NCI-H187 treated with DMSO at 0.1 percent for 48 hours (cell line): Measurements from ENCODE around the gene SGTA.
"Not testable (repeated sequence)": the region's sequence is repeated elsewhere in the genome, so short reads cannot be mapped to it uniquely, and the experiment has no call there.

Experiments
- DNase-seq: peaks from one replicate; lab custom pipeline; 2025; lab: John Stamatoyannopoulos, UW

Gene SGTA

DNA sequence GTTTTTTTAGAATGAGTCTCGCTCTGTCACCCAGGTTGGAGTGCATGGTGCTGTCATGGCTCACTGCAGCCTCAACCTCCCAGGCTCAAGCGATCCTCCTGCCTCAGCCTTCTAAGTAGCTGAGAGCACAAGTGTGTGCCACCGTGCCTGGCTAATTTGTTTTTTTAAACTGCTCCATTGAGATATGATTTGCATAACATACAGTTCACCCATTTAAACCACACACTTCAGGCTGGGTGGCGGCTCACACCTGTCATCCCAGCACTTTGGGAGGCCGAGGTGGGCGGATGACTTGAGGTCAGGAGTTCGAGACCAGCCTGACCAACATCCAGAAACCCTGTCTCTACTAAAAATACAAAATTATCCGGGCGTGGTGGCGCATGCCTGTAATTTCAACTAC, 9.6 kb upstream of the SGTA start:
- DNase-seq, result not testable (repeated sequence)

DNA sequence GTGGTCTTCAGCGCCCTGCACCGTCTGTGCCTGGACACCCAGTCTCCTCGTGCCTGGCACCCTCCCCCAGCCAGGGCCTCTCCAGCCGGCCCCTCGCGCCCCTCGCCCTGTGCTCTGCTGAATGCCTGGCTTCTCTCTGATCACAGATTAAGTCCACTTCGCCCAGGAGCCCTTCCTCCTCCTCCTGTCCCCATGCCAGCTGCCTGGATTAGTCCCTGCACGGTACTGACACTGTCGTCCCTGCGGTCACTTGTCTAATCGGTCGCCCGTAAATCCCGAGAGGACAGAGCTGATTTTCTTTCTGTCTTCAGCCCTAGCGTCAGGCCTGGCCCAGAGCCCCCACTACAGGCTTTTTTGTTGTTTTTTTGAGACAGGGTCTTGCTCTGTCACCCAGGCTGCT, 8.8 kb upstream of the SGTA start:
- DNase-seq, result no peak

DNA sequence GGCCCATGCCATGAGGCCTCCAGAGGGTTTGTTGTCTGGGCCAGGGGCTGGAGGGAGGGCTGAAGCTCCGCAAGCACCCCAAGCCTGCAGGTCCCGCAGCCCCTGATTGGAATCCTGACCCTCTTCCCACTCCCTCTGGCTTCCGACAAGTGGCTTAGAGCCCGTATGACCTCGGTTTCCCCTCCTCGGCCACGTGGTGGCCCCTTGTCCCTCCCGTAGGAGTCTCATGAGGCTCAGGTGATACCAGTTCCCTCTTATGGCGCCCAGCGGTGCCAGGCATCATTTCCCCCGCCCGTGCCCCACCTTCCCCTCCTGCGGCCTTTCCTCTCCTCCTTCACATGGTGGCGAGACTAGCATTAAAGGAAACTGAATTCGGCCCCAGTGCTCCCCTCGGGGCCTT, 8.4 kb upstream of the SGTA start:
- no peak for DNase-seq

DNA sequence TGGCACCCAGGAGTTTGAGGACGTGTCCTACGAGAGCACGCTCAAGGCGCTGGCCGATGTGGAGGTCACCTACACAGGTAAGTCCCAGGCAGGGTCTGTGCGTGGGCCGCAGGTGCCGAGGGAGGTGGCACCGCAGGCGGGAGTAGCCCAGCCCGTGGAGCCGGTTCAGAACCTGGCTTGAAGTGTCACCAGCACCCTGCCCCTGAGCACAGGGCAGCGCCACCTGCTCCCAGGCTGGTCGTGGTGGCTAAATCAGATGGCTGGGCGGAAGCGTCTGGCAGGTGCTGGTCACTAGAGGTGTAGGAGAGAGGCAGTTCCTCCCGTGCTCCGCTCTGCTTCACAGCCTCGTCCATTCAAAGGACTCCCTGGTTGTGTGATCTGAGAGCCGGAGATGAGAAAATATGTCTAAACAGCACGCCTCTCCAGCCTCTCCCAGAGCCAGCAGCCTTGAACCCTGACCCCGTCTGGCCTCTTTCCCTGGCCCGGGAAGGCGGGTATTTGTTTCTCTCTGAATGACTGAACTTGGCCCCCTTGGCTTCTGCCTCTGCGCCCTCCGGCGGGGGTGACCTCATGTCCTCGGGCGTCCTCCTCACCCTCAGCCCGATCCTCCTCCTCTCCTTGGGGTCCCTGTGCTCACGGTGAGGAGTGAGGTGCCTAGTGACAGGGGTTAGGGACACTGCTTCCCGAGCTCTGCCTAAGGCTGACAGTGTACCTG, 7.6 kb upstream of the SGTA start:
- DNase-seq, result no peak

DNA sequence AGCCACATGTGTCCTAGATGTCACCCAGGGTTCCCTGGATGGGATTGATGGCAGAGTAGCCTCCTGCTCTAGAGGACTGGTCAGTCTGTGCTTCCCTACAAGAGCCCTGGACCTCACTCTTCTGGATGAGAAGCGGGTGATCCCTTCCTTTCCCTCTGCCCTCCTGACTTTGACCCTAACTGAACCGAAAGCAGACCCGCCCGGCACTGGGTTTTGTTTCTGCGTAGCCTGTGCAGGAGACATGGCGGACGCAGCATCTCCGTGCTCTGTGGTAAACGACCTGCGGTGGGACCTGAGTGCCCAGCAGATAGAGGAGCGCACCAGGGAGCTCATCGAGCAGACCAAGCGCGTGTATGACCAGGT, 7.1 kb upstream of the SGTA start:
- no peak for DNase-seq

DNA sequence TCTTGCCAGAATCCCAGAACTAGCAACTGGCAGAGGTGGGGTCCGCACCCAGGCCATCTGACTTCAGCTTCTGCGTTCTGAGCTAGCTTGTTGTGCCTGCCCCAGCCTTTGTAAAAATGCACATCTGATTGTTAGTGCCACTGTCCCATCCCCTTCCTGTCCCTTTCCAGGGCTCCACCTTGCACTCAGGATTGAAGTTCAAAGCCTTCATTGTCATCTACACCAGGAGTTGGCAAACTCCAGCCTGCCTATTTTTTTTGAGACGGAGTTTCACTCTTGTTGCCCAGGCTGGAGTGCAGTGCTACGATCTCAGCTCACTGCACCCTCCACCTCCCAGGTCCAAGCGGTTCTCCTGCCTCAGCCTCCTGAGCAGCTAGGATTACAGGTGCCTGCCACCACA, 5.2 kb upstream of the SGTA start:
- DNase-seq, result no peak

DNA sequence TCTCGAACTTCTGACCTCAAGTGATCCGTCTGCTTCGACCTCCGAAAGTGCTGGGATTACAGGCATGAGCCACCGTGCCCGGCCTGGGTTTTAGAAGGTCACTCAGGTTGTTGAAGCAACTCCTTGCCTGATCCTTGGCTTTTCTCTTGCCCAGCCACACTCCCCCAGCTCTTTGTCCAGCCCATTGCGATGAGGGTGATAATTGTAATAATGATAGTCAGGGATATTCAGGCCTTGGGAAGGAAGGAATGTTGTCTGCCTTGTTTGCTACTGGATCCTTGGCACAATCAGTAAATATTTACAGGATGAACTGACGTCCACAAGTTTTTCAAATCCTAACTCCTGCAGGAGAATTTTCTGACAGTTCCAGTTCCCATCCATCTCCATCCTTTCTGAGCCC, 4.0 kb upstream of the SGTA start:
- DNase-seq, result no peak

DNA sequence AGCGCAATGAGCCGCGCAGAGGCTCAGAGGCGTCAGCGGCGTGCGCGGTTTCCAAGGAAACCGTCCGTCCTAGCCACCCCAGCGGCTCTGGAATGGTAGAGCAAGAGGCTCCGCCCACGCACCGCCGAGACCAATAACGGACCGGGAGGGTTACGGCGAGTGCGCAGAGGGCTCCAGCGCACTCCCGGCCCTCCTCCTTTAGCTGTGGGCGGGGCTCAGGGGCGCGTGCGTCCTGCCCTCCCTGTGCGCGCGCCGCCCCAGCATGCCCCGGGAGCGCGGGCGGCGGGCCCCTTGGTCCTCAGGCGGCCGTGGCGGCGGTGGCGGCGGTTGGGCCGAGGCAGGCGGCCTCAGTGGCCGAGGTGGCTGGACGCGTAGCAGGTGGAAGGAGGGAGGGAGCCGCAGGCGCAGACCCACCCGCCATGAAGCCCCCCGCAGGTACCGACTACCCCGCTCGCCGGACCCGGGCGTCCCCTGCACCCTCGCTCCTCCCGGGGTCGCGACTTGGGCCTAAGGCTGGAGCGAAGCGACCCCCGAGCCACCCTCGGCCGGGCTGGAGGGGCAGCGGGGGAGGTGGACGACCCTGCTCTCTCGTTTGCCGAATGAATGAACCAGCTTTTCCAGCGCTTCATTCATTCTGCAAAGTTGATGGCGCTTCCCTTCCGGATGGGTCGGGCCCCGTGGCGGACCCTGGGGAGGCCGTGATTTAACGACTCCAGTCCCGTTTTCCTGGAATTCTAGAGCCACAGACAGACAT, 2.3 kb upstream of the SGTA start, which contains the start of gene THOP1:
Gene THOP1 (plus strand): TSS at position 260 of the 754 bp plus-strand sequence. CDS start 160 bp downstream, at position 420.
- peak; percentile 98 for DNase-seq

DNA sequence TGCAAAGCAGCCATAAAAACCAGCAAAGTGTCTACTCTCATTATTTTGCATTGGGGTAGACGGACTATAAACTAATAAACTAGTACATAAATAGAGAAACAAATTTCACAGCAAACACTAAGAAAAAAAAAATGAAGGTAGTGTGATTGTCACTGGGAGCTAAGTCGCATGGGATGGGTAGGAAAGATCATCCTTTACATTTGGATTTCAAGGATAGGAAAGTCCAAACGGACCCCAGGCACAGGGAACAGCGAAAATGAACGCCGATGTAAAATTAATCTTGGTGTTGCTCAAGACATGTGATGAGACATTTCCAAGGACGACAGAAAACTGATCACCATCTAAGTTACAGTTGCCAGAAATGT, 690 bp upstream of the SGTA start:
- DNase-seq, result no peak

DNA sequence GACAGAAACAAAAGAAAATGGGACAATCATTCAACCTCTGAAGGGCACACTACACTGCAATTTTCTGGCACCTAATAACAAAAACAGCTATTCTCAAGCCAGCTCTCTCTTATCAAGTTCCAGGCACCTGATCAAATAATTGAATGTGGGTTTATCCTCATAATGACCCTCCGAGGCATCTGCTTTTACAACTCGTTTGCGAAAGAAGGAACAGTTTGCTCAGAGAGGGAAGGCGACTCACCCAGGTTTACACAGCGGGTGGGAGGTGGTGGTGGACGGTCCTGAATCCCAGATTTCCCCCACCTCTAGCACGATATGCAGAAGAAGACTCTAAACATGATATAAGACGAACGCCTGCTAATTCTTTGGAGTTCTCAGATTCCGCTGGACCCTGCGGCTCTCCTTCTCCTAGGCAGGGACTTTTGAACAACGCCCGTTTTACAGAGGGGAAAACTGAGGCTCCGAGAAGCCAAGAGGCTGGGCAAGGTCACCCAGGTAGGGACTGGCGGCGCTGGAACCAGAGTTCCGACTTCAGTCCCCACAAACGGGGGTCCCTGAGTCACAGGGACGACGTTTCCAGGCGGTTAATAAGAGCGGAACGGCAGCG, 641 bp downstream of the SGTA start:
- DNase-seq, result no peak

DNA sequence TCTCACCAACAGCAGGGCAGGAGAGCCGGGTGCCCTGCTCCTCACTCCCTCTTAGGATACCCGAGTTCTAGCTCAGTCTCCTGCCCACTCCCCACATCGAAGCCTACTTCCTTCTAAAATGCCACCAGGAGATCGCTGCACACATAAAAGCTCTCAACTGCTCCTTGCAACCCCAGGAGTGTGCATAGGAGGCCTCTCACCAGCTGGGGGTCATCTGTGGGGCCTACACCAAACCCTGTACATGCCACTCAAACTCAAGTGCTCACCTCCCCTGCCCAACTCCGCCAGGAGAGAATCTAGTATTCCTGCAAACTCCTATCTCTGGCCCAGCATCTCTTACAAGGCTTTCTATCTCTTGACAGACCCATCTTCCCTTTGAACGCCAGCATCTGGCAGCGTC, 2.8 kb downstream of the SGTA start:
- DNase-seq, result no peak

DNA sequence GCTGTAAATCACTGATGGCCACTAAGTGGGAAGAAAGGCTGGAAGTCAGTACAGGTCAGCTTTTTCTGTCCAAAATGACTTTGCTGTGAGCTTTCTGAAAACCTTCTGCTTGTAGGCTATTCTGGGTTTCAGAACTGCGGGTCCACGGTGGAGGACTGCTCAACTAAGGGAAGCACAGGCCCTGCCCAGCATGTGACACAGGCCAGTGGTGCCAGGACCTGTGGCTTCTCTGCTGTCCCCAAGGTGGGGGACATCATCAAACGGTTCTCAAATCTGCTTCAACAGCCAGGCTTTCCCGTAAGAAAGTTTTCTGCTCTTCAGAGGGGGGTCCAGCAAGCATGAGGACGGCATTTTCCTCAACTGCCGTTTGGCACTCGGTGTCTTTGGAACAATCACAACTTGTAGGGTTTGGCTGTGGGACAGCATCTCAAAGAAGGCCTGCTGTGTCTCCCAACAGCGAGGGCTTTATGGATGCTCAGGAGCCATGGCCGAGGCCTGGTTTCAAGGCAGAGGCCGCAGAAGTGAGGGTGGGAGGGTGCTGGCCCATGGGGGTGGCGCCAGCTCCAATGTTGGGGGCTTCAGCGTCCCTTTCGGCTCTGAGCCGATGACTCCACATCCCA, 3.8 kb downstream of the SGTA start:
- DNase-seq, result no peak

DNA sequence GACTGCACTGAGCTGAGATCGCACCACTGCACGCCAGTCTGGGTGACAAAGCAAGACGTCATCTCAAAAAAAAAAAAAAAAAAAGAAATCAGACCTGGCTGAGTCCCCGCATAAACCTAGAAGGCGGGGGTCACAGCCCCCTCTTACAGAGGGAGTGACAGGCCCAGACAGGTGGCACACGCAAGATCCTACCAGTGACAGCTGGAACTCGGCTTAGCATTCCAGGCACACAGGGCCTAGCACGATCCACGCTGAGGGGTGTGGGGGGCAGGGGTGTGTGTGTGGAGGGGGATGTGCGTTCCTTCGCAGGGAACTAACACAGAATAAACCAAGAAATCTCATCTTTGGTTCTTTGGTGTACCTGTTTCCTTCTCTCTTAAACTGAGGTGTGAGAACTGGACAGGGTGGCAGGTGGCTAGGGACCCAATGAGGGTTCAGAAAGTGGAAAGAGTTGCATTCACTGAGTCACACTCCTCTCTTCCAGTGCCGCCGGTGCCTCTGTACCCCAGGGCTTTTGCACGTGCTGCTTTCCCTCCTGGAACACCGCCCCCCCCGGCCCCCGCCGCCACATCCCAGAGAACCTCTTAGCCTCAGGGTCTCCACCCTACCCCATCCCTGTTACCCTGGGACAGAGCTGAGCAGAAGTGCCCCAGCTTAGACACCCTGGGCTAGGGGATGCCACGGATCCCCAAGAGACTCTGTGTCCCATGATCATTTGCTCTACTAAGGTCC, 5.0 kb downstream of the SGTA start:
- DNase-seq, result no peak

DNA sequence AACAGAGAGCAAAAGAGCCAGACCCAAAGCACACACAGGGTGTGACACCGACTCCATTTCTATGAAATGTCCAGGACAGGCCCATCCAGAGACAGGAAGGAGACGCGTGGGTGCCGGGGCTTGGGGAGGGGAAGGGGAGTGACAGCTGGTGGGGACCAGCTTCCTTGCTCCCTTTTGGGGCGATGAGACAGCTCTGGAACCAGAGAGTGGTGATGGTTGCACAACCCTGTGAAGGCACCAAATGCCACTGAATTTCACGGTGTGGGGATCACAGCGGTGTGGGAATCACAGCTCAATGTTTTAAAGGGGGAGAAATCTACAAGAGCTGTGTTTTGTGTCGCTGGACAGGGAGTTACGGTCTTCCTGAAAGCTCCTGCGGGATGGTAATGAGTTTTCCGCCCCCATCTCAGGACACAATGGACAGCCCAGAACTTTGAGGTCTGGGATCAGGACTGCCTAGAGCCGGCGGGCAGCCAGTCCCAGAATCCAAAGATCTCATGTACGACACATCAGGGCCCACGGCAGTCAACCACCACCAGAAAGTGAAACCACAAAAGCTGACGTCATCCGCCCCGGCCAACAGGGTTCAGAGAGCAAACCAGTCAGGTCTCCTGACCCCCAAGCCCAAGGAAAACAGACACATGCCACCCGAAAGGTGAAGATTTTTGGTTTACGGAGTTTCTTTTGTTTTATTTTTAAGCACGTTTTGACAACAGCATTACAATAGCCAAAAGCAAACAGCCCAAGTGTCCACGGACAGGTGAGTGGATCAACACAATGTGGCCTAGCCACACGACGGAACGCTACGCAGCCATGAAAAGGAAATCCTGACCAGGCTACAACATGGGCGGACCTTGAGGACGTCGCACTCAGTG, 7.3 kb downstream of the SGTA start:
- DNase-seq, result no peak

DNA sequence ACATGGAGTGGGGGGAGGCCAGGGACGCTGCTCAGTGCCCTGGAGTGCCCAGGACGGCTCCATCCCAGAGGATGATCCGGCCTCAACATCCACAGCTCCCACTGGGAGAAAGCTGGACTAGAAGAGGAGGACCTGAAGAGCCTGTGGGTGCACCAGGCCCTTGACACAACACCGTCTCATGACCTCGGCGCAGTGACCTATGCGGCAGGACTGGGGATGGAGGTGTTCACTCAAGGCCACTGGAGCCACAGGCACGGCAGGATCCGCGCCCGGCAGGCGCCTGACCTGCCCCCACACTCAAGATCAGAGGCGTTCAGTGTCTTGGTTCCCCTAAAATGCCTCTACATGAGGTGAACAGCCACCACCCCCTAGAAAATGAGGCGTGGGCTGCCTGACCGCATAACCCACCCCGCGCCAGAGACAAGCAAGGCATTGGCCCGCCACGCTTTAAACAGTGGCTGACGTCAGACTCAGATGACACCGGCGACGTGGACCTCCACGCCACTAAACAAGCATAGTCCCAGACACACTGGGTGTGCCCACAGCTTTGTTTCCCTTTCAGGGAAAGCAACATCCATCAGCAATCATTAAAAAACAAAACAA, 8.0 kb downstream of the SGTA start:
- no peak for DNase-seq

DNA sequence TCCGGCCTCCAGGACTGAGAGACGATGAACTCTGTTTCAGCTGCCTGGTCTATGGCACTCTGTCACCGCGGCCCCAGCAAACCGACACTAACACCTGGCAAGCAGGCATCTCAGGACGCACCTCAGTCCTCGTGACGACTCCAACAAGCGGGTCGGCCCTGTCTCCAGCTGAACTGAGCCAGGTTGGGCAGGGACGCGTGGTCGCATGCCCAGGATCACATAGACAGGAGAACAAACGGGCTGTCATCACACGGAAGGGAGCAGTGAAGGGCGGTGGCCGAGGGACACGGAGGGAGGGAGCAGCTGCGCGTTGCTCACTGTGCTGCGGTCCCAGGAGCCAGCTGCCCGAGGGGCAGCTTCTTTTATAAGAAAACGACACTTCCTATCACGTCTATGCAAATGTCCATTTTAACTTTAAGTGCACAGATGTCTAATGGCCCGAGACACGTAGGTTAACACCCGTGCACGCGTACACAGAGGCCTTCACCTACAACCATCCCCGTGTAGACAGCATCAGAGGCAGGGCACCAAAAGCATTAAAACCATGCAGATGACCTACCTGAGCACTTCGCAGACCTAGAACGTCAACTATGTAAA, 8.9 kb downstream of the SGTA start:
- DNase-seq, result no peak

DNA sequence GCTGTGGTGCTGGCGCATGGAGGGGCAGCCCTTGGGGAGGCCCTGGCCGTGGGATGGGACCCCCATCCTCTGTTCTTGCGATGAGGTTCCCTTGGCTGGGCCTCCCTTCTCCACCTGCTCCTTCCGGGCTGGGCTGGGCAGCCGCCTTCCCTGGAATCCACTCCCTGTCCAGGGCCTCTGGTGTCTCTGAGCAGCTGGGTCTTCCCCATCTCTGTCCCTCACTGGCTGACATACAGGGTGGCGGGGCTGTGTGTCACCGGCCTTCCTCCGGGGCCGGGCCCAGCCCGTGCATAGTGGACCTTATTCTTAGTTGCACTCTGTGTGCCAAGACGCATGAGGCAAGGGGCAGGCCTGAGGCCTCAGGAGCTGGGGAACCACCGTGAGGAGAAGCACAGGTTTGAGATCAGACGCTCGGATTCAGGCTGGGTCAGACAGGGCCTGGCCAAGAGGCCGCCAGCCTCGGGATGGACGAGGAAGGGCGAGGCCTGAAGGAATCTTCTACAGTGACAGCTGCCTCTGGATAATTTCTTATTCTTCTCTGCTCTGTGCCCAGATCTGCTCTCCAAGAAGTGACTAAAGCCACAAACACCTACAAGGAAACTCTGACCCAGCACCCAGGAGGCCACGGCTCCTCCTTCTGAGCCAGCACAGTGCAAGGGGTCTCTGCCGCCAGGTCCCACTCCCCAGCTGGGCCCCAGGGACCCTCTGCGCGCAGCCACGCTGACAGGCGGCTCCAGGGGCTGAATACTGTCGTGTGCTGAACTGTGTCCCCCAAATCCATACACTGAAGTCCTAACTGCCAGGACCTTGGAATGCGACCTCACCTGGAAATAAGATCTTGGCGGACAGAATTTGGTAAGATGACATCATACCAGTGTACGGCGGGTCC, 11.0 kb downstream of the SGTA start:
- no peak for DNase-seq

DNA sequence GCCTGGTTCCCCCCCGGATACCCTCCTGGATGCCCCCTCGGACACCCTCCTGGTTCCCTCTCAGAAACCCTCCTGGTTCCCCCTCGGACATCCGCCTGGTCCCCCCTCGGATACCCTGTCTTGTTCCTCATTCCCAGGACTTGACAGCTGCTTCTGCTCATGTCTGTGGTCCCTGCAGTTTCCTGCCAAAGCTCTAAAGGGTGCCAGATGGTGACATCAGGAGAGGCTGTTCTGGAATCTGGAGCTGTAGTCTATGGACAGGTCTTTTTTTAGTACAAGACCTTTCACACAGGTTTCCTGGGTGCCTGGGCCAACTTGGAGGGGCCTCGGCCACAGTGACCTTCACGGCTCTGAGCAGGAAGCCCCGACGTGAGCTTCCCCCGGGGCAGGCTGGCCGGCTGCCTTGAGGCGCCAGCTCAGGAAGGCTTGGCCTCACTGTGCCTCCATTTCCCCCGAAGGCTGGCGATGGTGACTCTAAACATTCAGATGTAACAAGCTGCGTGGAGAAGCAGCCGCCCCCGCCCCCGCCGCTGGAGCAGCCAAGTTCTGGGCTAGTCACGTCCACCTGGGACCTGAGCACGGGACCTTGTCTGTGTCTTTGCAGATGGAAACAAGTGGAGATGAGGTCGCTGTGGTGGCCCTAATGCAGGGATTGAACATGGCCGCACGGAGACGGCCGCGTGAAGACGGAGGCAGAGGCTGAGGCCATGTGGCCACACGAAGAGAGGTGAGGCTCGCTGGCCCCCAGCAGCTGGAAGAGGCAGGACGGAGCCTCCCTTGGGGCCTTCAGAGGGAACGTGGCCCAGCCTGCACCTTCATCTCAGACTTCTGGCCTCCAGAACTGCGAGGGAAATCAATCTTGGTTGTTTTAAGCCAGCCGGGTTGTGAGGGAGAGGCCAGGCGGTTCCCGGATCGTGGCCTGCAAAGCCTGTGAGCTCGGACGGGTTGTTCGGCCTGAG, 12.7 kb downstream of the SGTA start:
- DNase-seq, result no peak
